SH-SY5Y (cell line): Measurements from ENCODE around the gene TMEFF1.

Experiments used
- GATA2 ChIP-seq: IDR thresholded peaks from 2 replicates; pipeline ENCODE4 v1.6.1; 2011; ENCODE audit warnings: mild to moderate bottlenecking, low read depth, low read length
- GATA3 ChIP-seq: IDR thresholded peaks from 2 replicates; pipeline ENCODE4 v1.6.1; 2011; ENCODE audit warnings: low read depth, mild to moderate bottlenecking, low read length, moderate library complexity

DNA sequence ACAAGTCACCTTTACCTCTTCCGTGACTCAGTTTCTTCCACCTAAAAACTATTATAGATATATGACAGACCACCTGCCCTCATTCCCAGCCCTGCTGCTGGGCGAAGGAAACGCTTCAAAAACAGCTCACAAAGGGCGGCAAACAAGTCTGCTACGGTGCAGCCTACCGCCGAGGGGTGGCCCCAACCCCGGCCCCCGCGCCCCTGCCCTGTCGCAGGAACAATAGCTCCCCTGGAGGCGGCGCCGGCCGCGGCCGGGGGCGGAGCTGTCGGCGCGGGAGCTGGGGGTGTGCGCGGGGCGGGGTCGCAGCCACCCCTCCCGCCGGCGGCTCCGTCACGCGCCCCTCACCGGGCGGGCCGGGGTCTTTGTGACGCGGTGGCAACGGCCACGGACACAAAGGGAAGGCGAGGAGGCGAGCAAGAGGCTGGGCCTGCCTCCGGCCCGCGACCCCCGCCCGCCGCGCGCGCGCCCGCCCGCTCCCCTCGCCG is at the start of gene TMEFF1:
- TF ChIP-seq GATA3 = no peak
- TF ChIP-seq GATA2 = no peak
